CD4-positive, alpha-beta T cell treated with Interleukin-2 at 100 ng/mL for 4 hours (primary cell): ENCODE data around the gene SERPINB12.

ENCODE experiments used
- DNase-seq: peaks from one replicate; pipeline ENCODE4 v3.0.0-alpha.2; 2020; ENCODE audit warnings: low spot score

Gene SERPINB12

DNA sequence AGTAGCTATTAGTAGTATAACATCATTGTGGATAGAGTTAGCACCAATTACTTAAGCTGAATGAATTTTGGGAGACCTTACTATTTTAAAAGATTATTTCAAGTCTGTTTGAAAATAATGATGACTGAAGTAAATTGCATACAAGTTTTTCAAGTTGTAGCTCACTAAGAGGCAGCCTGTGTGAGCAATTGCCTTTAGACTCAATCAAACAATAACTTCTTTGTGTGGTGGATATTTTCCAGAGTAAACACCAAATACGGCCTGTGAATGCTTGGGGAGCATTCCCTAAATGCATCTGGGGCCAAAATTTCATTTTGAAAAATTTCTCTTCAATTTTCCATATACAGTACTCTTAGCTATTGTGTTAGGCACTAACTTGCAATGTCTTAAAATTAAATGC lies 7.9 kb downstream of the SERPINB12 start:
- DNase-seq, result no peak

DNA sequence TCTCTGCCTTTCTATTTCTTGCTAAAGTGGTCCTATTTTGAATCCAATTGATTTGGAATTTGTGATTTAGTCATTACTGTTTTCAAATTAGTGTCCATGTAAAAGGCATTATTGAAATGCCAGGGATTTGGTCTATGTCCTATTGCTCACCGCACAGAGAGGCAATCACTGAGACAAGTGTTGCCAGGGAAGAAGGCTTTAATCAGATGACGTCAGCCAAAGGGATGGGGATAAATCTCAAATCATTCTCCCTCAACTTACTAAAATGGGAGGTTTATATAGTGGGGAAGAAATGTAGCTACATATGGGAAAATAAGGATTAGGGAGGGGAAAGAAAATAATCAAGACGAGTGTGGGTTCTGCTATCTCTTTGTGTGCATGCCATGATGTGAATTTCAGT lies 9.6 kb downstream of the SERPINB12 start:
- DNase-seq, result no peak

DNA sequence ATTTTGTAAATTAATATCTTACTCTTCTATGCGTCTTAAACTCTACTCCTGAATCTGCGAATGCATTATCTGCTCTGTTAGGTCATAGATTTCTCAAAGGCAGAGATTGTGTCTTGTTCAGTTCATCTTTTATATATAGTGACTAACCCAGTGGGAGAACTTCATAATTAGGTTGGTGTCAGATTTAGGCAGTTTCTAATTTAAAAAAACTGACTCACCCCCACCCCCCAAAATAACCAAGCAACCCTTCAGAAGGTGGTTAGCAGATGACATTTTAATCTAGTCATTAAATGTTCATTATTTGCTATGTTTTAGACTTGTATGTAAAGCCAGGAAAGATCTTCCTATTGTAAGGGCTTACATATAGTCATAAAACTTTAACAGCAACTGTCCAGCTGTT lies 10.4 kb downstream of the SERPINB12 start:
- no peak for DNase-seq

DNA sequence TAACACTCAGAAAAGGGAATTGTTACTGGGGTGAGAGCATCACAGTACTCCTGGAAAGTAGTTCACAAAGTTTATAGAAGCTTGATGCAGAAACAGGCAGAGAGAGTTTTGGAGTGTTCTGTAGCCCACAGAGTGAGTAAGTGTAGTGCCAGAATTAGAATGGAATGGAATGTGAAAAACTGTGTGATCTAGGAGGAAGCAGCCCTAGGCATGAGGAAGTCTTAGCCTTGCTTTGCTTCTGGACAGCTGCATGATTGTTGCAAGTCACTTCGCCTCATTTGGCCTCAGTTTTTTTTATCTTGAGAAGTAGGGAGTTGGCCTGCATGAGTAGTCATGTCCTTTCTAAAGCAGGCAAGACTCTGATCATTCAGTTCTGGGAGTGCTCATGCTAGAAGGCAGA lies 10.9 kb downstream of the SERPINB12 start:
- no peak for DNase-seq

DNA sequence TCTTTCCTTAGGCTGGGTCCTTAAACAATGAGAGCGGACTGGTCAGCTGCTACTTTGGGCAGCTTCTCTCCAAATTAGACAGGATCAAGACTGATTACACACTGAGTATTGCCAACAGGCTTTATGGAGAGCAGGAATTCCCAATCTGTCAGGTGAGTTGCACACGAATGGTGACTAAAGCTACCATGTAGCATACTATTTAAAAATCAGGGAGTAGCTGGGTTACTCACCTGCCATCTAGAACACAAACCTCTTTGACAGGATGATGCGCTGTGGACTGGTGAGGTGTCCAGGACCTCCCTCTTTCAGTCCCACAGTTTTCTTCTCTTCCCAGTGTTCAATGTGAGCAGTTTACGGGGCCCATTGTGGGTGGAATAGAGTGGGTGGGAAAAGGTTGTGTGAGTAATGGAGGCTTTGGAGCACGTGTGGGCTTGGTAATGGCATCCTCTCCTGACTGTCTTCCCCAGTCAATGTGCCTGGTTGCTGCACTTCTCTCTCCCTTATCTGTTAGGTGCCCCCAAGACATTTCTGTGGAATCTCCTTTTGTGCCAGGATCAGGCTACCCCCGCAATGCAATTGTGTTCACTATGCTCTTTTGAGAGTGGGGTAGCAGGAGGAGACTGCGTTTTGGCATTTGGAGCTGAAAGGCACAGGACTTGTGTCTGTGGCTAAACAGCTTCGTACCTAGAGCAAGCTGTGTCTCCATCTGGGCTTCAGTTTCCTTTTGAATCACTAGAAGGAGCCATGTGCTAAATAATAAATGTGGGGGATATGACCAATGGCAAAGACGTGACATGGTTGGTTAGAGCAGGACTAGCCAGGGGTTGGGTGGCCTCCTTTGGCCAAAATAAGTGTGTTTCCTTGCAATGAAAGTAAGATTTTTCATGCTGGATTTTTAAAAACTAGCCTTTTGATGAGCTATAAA lies 17.7 kb downstream of the SERPINB12 start:
- no peak for DNase-seq

DNA sequence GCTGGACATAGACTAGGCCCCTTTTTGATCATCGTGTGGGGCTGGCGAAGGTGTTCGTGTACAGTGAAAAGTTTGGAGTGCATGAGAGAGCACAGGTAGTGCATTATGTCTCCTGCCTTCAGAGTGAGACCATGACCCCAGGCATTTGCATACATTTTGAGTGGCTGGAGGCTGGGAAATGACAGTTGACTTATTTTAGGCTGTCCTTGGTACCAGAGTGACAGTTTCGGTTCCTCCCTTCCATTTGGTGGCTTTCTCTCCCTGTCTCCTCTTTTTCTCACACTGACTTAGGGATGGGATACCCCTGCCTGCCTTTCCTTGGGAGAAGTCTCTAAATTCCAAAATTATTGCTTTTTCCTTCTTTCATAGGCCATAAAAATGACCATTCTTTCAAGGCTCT lies 20.1 kb downstream of the SERPINB12 start:
- DNase-seq, result no peak

DNA sequence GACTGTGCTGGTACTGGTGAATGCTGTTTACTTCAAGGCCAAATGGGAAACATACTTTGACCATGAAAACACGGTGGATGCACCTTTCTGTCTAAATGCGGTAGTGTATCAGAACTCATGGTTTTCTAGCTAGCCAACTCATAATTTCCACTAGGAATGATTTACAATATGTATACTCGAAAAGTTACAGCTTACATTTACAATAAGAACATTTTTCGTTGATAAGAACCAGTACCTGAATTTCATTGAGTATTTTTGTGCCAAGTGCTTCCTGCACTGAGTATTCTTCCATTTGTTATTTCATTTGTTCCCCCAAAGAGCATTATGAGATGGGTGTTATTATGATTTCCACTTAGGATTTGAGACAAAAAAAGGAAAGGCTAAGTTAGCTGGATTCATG lies 21.9 kb downstream of the SERPINB12 start:
- DNase-seq, result no peak

DNA sequence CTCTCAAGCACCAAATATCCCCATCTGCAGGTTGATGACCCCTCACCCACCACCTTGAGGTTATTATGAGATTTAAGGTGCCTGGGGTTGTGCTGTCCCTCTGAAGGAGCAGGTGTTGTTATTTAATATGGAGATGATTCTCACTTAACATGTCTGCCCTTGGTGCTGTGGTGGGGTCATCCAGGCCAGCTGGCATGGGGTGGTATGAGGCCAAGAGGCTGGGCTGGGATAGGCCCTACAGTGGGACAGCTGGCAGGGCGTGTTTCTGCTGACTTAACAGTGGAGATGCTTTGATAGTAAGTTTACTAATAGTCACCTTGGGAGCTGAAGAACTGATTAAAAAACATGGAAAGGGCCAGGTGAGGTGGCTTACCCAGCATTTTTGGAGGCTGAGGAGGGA lies 22.4 kb downstream of the SERPINB12 start:
- no peak for DNase-seq

DNA sequence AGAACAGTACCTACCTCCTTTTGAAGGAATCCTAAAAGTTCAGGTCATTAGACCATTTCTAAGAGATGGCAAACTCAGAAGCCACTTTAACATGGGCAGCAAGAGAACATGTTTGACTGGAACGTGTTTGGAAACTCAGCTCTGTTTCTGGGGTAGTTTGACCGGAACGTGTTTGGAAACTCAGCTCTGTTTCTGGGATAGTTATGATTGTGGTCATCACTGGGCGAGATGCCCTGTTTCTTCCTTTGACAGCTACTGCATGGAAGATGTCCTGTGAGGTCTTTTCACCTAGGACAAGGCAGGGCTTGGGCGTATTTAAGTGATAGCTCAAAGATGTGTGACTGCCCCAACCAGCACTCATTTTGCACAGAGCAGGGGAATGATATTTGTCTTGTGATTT lies 25.1 kb downstream of the SERPINB12 start:
- DNase-seq, result no peak

DNA sequence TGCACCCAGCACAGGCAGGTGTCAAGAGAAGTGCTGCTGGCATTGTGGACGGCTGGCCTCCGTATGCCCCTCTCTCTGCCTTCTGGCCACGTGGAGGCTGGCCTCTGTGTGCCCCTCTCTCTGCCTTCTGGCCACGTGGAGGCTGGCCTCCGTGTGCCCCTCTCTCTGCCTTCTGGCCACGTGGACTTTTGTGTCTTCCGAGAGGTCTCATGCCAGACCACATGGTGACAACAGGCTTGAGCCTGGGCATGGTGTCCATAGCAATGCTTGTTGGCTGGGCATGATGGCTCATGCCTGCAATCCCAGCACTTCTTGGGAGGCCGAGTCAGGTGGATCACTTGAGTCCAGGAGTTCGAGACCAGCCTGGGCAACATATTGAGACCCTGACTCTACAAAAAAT lies 25.7 kb downstream of the SERPINB12 start:
- DNase-seq, result no peak

DNA sequence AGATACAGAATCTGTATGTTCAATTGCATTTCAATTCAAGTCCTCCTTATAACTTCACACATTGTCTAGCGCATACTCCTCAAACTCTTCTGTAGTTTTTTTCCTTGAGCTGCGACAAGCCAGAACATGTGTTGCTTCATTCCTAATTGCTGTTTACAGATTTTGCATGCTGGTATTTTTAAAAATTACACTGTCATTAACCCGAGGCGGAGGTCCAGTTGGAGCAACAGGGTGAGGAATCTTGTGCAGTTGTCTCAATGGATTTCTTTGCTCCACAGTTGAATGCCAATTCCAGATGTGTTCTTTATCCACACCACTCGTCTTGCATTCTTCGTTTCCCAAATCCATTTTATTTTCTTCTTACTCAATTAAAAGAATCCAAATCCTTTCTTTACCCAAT lies 28.6 kb downstream of the SERPINB12 start:
- no peak for DNase-seq

DNA sequence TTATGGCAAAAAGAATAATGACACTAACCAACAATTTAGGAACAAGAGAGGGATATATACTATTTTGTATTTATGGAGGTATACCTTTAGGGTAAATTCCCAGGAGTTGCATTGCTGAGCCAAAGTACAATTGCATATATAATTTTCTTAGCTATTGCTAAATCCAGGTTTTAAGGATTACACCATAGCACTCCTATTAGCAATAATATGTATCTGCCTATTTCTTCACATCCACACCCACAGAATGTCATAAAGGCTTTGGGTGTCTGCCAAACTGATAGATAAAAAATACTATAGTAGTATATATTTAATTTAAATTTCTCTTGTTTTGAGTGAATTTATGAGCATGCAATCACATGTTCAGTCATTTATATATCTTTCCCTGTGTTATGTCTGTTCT lies 33.5 kb downstream of the SERPINB12 start:
- DNase-seq, result no peak

DNA sequence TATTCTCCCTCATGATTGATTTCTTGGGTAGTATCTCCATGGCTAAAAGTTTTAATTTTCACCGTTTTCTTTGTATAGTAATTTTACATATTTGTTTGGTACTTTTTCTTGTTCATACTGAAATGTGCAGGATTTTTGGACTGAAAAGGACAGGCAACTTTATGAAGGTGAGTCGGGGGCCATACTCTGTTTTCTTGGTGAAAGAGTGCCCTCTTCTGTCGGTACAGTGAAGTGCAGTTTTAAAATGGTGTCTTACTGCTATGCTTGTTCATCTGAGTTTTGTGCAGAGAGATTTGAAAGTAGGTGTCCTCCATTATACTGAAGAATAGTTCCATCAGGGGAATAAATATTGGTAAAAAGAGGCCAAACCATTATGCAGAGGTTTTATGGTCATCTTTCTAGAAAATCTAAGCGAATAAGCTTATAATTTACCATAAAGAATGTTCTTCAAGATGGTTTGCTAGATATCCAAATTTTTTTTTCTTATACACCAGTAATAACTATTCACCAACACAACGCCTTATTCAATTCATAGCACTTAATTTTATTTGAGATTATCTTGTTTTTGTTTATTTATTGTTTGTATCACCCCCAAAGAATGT lies 36.3 kb downstream of the SERPINB12 start:
- peak; percentile 7 for DNase-seq

DNA sequence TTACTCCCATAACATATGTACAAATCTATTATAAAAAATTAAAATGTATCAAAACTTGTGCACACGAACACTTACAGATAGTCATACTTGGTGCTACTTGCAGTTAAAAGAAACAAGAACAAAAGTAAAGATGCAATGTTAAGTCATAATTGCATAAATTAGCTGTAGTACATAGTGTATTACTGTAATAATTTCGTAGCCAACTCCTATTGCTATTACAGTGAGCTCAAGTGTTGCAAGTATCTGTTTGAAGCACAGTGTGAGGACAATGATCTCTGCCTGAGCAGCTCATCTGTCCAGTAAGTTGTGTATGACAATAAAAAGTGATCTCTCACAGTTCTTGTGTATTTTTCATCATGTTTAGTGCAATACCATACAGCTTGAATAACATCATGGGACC lies 37.4 kb downstream of the SERPINB12 start:
- DNase-seq, result no peak

DNA sequence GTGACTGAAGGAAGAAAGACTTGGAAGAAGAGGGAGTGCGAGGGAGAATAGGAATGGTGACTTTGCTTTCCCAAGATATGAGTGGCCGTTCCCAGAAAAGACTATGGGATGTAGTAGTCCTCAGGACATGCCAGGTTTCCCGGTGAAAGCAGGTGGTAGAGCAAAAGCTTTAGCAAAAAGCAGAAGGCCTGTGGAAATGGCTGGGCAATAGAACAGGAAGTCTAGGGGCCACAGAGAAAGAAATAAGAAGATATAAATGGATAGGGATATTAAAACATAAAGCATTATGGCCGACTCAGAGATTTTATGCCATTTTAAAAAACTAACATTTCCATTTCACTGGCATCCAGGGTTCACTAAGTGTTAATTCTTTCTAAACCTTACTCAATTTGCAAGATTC lies 43.8 kb downstream of the SERPINB12 start:
- no peak for DNase-seq

DNA sequence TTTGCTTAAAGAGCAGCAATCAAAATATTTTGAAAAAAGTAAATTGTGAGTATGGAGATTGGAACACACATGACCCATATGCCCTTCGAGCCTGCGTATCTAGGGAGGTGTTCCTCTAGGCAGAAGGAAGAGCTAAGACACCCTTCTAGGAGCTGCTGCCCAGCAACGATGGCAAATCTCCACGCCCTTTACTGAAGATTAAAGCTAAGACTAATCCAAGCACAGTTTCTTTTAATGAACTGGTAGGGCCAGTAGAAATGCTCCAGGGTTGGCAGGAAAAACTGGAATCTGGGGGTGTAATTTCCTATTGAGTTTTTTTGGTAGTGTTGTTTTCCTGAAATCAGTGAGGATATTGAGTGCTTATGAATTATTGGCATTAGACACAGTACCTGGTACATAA lies 44.3 kb downstream of the SERPINB12 start:
- DNase-seq, result no peak

DNA sequence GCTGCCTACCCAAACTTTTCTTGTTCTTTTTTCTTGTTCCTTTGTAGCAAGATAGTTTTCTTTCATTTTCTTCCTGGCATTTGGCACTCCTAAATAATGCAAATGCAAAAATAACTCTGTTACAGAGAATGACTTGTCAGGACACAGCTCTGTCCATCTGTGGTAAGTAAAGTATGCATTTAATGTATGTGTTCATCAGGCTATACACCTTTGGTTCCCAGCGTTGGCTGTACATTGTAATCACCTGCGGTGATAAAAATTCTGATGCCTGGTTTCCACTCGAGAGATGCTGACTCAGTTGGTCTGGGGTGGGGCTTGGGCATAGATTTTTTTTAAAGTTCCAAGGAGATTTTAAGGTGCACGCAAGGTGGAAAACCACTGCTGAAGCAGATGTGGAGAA lies 44.8 kb downstream of the SERPINB12 start, which contains the start of gene SERPINB13:
SERPINB13 (plus strand) TSS at position 378 of the 400 bp plus-strand sequence. CDS start 1,325 bp downstream, outside the sequence.
- DNase-seq, result no peak

DNA sequence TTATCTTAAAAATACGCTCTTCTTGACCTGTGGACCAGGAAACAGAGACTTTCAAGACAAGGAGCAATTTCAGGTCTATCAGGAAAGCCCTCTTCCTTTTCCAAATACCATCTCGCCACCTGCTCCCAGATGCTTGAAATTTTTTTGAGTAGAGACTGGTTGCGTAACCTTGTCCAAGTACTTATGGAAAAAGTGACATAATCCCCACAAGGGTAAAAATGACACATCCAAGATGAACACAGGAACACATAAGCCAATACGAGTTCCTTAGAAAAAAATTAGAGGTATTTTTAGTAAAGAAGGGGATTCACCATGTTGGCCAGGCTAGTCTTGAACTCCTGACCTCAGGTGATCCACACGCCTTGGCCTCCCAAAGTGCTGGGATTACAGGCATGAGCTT lies 46.7 kb downstream of the SERPINB12 start:
- DNase-seq, result no peak

DNA sequence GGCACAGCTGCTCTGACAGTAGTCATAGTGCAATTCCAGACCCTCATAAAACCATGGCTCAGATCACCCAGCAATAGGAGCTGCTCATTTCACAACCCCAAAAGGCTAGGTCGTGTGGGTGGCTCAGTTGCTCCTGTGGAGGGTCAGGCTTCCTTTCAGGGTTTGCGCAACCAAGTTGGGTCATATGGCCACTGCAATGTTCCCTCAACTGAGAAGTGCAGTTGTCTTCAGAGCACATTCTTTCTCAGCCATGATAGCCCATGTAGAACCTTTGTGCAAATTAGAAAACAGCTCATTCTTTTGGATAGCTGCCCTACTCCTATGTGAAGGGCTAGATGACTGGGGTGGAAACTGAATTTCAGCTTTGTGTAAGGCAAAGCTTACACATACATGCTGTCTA lies 48.2 kb downstream of the SERPINB12 start:
- no peak for DNase-seq

DNA sequence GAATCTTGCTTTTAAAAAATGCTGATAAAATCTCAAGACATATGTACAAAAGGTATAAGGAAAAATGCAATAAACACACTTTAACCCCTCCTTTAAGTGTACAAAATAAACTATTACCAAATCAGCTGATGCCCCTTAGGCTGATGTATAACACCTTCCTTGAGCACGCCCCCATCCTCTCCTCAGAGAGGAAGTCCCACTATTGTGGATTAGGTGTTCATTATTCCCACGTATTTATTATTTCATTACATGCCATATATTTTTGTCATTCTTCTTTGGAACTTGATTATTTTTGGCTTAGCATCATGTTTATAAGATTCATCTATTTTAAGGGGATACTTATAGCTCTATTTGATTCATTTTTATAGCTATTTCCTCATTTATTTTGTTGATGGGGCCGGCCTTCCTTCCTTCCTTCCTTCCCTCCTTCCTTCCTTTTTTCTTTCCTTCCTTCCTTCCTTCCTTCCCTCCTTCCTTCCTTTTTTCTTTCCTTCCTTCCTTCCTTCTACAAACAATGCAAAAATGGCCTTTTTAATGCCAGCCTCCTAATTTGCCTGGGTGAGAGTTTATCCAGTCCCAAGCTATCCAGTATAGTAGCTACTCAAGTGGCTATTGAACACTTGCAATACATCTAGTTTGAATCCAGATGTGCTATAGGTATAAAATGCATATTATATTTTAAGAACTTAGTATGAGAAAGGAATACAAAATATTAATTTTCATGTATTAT lies 49.0 kb downstream of the SERPINB12 start:
- no peak for DNase-seq

DNA sequence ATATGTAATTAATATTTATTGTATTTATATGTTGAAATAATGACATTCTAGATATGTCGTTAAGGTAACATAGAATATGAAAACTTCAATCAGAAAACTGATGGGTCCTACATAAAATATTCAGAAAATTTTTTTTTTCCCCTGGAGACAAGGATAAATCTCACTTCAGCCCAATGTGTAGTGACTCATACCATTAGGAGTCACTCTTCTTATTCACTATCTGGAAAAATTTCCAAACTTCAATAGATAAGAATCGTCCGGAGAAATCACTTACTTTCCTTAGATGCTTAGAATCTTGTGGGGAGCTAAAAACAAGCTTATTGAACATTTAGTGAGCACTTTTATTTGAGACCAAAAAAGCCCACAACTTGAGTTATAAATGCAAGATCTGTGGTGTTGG lies 49.6 kb downstream of the SERPINB12 start:
- DNase-seq, result no peak

DNA sequence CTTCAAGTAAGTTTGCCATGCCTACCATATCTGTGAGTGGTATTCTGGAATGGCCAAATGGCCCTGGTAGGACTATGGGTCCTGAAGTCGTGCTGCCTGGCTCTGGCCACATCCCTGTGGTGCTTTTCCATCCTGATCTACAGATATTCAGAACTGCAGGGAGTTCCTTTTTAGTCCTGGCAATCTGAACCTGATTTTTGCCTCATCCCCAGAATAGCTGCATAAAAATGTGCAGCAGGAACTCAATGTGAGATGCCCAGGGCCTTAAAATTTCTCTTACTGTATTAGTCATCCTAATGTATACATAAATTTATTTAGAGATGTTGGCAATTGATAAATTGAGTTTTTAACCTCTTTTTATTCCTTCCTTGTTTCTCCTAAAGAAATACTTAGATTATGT lies 50.3 kb downstream of the SERPINB12 start:
- DNase-seq, result no peak

DNA sequence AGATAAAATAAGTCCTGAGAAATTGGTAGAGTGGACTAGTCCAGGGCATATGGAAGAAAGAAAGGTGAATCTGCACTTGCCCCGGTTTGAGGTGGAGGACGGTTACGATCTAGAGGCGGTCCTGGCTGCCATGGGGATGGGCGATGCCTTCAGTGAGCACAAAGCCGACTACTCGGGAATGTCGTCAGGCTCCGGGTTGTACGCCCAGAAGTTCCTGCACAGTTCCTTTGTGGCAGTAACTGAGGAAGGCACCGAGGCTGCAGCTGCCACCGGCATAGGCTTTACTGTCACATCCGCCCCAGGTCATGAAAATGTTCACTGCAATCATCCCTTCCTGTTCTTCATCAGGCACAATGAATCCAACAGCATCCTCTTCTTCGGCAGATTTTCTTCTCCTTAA lies 54.8 kb downstream of the SERPINB12 start:
- DNase-seq, result no peak
